ENCODE data around the gene CBS. TPM values are rescaled to one million over a fixed set of nuclear protein-coding genes. Genes with fewer than 3 reads are reported as not detected.

The CBS gene
- total RNA-seq, 4 donors from 2014 or later: 2.6 to 11.4 (median 6.3) TPM

DNA sequence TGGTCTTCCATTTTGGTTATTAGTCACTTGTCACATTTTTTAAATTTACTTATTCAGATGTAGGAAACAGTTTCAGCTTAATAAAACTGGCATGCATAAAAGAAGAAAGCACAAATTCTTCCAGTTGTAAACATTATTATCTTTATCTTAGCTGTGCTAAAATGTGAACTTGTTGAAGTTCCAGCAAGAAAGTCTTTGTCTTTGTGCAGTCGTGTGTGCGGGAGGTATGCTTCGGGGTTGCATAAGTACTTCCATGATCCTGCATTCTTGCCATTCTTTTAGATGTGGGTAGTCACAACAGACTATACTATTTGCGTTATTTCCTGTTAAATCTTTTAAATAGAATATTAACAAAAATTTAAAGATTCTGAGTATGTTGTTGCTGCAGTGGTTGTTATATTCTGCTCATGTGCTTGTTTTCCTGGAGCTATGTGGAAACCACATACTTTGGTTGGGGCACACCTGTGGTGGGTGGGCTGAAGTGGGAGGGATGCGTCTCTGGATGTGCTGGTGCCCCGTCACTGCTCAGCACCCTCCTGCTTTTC lies 49.9 kb downstream of the CBS start:
- intact Hi-C loops (cut with DNase I; ENCODE audit: low total_unique reads): no loop called here
- DNase-seq: no peak
- H3K27ac ChIP-seq: no peak overlapping the region
- no peaks in the 10 kb centered on the region for H3K36me3 ChIP-seq
- H3K4me3 ChIP-seq: no peak overlapping the region
- no peaks in the 10 kb centered on the region for H3K4me1 ChIP-seq
- H3K27me3 ChIP-seq: no peaks in the 10 kb centered on the region
- no peaks in the 10 kb centered on the region for H3K9me3 ChIP-seq
- TF ChIP-seq POLR2A (IDR thresholded peaks at IDR 0.05) (no peak), CTCF (IDR thresholded peaks at IDR 0.05) (no peak)

- H3K36me3 ChIP-seq: no peaks in the 10 kb centered on the region
- H3K9me3 ChIP-seq: no peaks in the 10 kb centered on the region
- no peak for DNase-seq
- no peak overlapping the region for H3K27ac ChIP-seq
- no peaks in the 10 kb centered on the region for H3K4me1 ChIP-seq
- TF ChIP-seq CTCF (IDR thresholded peaks at IDR 0.05) (no peak), POLR2A (IDR thresholded peaks at IDR 0.05) (no peak)
- no peaks in the 10 kb centered on the region for H3K27me3 ChIP-seq
- intact Hi-C loops (cut with DNase I; ENCODE audit: low total_unique reads): no loop called here
- H3K4me3 ChIP-seq: no peak overlapping the region
Measured at GRCh38 chr21:43024439-43025136, 51.0 kb downstream of the CBS start.

DNA sequence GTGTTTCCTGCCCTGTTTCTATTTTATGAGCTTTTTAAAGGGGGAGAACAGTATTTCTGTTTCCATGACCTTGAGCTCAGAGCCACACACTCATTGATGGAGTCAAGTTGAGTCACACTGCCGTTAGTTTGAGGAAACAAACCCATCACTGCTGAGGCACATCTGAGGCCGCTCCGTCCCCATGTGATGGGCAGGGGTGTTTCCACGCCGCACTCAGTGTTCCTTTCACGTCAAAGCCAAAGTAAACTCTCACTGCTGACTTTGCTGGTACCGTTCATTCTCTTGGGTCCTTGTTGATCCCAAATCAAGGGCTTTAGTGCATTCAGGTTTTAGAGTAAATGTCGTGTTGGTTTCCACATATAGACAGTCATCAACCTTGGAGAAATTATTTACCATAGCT lies 52.5 kb downstream of the CBS start:
- H3K4me3 ChIP-seq: no peak overlapping the region
- no peaks in the 10 kb centered on the region for H3K4me1 ChIP-seq
- H3K27ac ChIP-seq: no peak overlapping the region
- no peak for DNase-seq
- H3K9me3 ChIP-seq: no peaks in the 10 kb centered on the region
- H3K36me3 ChIP-seq: no peaks in the 10 kb centered on the region
- TF ChIP-seq CTCF (IDR thresholded peaks at IDR 0.05) (no peak), POLR2A (IDR thresholded peaks at IDR 0.05) (no peak)
- H3K27me3 ChIP-seq: no peaks in the 10 kb centered on the region
- intact Hi-C loops (cut with DNase I; ENCODE audit: low total_unique reads): no loop called here

DNA sequence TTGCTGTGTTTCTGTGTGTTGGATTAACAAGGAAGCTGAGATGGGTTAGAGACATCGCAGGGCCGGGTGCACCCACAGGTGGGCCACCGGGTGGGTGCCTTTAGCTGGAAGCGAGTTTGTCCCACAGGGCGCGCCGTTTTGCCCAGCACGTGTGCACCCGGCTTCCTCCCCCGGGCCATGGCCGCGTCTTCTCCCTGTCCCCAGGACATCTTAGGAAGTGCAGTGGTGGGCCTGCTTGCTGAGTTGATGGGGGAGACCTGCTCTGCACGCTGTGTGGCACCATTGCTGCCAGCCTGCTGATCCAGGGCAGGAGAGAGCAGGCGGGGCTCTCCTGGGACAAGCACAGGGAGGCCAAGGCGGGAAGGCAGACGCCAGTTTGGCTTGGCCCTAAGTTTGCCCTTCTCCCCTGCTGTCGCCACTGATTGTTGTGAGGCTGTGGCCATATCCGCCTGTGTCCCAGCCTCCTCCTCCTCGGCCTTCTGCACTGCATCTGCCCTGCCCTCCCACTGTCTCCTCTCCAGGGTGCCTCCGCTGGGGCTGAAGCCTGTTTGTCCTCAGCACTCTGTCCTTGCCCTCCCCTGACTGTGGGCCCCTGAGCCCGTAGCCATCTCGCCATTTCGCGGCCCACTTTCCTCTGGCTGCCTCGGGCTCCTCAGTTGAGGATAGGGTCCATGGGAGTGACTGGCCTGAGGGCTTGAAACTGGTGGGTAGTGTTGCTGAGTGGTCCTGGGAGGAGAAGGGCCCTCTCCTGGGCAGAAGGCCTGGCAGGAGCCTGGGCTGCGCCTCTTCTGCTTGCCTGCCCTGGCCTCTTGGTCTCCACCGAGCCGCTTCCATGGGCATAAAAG lies 53.7 kb downstream of the CBS start:
- no peak for DNase-seq
- no peaks in the 10 kb centered on the region for H3K36me3 ChIP-seq
- intact Hi-C loops (cut with DNase I; ENCODE audit: low total_unique reads): no loop called here
- H3K4me1 ChIP-seq: no peaks in the 10 kb centered on the region
- no peaks in the 10 kb centered on the region for H3K9me3 ChIP-seq
- no peaks in the 10 kb centered on the region for H3K27me3 ChIP-seq
- H3K4me3 ChIP-seq: no peak overlapping the region
- no peak overlapping the region for H3K27ac ChIP-seq
- TF ChIP-seq CTCF (IDR thresholded peaks at IDR 0.05) (no peak), POLR2A (IDR thresholded peaks at IDR 0.05) (no peak)

DNA sequence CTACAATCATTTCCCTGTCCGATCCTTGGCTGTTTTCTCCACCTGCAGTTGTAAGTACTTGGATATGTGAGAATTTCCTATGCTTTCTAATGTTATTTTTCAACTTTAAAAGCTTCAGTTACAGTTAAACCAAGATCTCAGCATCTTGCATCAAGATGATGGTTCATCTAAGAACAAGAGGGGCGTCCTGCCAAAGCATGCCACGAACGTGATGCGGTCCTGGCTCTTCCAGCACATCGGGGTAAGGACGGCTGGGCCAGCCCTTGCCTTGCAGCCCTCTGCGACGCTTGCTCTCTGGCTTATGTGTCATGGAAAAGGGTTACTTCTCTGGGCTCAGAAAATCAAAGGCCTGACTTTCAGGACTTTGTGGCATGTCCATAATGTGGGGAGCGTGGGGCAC lies 54.4 kb downstream of the CBS start:
- no peaks in the 10 kb centered on the region for H3K36me3 ChIP-seq
- H3K4me1 ChIP-seq: no peaks in the 10 kb centered on the region

More for the DNA sequence above, 54.4 kb downstream of the CBS start:
- intact Hi-C loops (cut with DNase I; ENCODE audit: low total_unique reads): no loop called here
- no peak for DNase-seq
- no peaks in the 10 kb centered on the region for H3K9me3 ChIP-seq
- no peak overlapping the region for H3K4me3 ChIP-seq
- H3K27me3 ChIP-seq: no peaks in the 10 kb centered on the region
- no peak overlapping the region for H3K27ac ChIP-seq
- TF ChIP-seq CTCF (IDR thresholded peaks at IDR 0.05) (no peak), POLR2A (IDR thresholded peaks at IDR 0.05) (no peak)

Measured in uterus (tissue), 4 donors.